Measurements from ENCODE around the gene FBLN2. TPM values are rescaled to one million over a fixed set of nuclear protein-coding genes. Genes with fewer than 3 reads are reported as not detected.

FBLN2 gene
- total RNA-seq, 1 donor from 2014 or later, result 323 TPM

DNA sequence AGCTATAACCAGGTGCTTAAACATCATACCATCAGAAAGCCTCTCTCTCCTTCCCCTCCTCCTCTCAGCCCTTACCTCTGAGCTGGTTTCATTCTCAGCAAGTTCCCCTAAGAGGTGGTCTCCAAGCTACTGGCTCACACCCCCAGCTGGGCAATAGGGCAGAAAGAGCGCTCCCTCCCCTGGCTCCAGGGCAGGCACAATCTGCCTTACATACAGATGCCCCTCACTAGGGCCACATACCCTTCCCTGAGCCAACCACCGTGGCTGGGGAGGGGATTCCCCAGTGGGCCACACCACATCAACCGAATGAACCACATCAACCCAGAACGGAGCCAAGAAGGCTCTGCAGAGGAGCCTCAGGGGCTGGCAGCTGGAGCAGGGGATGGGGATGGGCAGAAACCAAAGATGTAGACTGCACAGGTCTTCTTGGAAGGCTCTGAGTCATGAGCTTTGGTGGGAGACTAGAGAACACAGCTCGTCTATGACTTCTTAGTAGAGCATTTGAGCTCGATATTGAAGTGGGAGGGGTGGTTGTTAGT is 4.6 kb upstream of the FBLN2 start:
- no peaks in the 10 kb centered on the region for H3K27me3 ChIP-seq
- H3K27ac ChIP-seq, result peak overlapping the region; percentile 46 to 59
- H3K36me3 ChIP-seq, result no peaks in the 10 kb centered on the region
- no peak for DNase-seq (ENCODE audit: low spot score in 2 of 2)
- no peaks in the 10 kb centered on the region for H3K9me3 ChIP-seq
- H3K4me3 ChIP-seq, result no peak overlapping the region
- intact Hi-C loops (cut with DNase I), result no loop called here
- H3K4me1 ChIP-seq, result peaks cover 4 to 6% of the 10 kb centered on the region in 2 donors
- TF ChIP-seq, protein P1, sequence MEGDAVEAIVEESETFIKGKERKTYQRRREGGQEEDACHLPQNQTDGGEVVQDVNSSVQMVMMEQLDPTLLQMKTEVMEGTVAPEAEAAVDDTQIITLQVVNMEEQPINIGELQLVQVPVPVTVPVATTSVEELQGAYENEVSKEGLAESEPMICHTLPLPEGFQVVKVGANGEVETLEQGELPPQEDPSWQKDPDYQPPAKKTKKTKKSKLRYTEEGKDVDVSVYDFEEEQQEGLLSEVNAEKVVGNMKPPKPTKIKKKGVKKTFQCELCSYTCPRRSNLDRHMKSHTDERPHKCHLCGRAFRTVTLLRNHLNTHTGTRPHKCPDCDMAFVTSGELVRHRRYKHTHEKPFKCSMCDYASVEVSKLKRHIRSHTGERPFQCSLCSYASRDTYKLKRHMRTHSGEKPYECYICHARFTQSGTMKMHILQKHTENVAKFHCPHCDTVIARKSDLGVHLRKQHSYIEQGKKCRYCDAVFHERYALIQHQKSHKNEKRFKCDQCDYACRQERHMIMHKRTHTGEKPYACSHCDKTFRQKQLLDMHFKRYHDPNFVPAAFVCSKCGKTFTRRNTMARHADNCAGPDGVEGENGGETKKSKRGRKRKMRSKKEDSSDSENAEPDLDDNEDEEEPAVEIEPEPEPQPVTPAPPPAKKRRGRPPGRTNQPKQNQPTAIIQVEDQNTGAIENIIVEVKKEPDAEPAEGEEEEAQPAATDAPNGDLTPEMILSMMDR (IDR thresholded peaks at IDR 0.05), result no peak

DNA sequence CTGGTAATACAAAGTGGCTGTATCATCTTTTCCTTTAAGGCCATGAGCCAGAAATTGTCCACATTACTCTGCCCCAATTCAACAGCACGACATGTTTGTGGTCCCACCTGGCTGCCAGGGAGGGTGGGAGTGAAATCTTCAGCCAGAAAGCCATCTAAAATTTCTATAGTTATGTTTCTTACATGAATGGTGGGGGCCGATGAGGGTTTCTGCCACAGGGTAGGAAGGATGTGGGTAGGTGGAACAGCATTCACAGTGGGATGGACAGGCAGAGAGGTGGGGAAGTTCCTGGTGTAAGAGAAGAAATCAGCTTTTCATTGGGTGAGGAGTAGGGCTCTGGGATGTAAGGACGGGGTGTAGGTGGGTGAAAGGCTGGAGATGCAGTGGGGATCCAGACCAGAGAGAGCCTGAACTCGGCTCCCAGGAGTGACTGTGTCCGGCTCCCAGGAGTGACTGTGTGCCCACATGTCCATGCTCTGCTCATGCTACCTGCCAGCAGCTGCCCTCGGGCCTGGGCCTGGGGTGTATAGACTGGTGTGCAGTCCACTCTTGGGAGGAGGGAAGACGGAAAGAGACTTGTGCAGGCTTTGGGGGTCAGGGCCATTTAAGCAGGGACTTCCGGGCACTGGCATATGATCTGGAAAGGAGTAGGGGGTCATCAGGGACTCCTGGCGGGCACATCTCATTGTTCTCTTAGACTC is 3.8 kb upstream of the FBLN2 start:
- no peak overlapping the region for H3K4me3 ChIP-seq
- H3K27me3 ChIP-seq, result no peaks in the 10 kb centered on the region
- H3K27ac ChIP-seq, result peak overlapping the region; percentile 12 to 59
- no peak for DNase-seq (ENCODE audit: low spot score in 2 of 2)
- no peaks in the 10 kb centered on the region for H3K9me3 ChIP-seq
- intact Hi-C loops (cut with DNase I), result no loop called here
- no peaks in the 10 kb centered on the region for H3K36me3 ChIP-seq
- H3K4me1 ChIP-seq, result peaks cover 4 to 10% of the 10 kb centered on the region in 2 donors
- TF ChIP-seq, protein P1 (IDR thresholded peaks at IDR 0.05), result no peak

DNA sequence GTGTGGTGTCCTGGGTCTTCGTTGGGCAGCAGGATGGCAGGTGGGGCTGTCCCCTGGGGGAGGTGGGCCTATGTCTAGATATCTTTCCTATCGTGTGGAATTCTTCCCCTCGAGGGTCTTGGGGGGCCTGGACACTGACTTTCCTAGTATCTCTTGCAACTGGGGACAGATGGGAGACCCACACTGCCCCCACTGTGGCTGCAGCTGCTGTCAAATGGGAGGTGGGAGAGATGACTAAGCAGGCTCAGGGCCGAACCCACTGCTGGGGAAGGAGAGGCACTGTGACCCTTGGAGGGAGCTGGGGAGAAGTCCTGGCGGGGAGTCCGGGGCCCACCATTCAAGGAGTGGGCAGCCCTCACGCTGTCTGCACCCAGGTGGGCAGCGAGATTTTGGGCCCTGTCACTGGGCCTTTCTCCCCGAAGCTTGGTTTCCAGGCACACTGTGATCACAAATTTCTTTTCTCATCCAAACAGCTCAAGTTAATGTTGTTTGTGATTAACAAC is 2.9 kb upstream of the FBLN2 start:
- H3K9me3 ChIP-seq, result no peaks in the 10 kb centered on the region
- H3K27ac ChIP-seq, result peak overlapping the region in 1 of 2 donors; percentile 12
- intact Hi-C loops (cut with DNase I), result no loop called here

DNA sequence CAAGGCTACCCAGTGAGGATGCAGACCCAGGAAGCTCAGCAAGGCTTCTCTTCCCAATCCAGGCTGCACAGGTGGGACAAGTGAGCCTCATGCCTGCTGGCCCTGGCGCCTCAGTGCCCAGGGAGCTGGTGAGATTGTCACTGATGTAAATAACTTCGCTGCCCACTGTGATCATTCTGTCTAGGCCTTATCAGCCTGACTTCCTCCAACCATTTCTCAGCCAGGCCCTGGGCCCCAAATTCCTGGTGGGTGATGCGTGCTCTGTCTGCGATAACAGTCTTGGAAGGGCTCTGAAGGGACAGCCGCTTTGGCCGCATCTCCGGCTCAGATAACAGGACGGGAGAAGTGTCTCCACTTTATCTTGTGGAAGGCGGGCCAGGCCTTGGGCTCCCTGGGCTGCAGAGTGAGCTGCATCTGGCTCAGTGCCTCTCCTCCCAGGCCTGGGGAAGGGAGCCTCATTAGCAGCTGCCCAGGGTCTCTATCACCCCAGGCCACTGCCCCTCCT is 2.2 kb upstream of the FBLN2 start:
- Histone ChIP-seq H3K27me3 (no peaks in the 10 kb centered on the region), H3K4me3 (no peak overlapping the region), H3K4me1 (peaks cover 4 to 18% of the 10 kb centered on the region in 2 donors), H3K9me3 (no peaks in the 10 kb centered on the region), H3K36me3 (no peaks in the 10 kb centered on the region), H3K27ac (peak overlapping the region; percentile 5 to 6)
- TF ChIP-seq, protein P1 (IDR thresholded peaks at IDR 0.05), result no peak
- intact Hi-C loops (cut with DNase I), result no loop called here
- no peak for DNase-seq (ENCODE audit: low spot score in 2 of 2)

More for the DNA sequence above, 2.9 kb upstream of the FBLN2 start:
- no peak overlapping the region for H3K4me3 ChIP-seq
- no peaks in the 10 kb centered on the region for H3K36me3 ChIP-seq
- DNase-seq (ENCODE audit: low spot score in 2 of 2), result no peak
- H3K4me1 ChIP-seq, result peaks cover 4 to 18% of the 10 kb centered on the region in 2 donors
- TF ChIP-seq, protein P1 (IDR thresholded peaks at IDR 0.05), result no peak
- H3K27me3 ChIP-seq, result no peaks in the 10 kb centered on the region

DNA sequence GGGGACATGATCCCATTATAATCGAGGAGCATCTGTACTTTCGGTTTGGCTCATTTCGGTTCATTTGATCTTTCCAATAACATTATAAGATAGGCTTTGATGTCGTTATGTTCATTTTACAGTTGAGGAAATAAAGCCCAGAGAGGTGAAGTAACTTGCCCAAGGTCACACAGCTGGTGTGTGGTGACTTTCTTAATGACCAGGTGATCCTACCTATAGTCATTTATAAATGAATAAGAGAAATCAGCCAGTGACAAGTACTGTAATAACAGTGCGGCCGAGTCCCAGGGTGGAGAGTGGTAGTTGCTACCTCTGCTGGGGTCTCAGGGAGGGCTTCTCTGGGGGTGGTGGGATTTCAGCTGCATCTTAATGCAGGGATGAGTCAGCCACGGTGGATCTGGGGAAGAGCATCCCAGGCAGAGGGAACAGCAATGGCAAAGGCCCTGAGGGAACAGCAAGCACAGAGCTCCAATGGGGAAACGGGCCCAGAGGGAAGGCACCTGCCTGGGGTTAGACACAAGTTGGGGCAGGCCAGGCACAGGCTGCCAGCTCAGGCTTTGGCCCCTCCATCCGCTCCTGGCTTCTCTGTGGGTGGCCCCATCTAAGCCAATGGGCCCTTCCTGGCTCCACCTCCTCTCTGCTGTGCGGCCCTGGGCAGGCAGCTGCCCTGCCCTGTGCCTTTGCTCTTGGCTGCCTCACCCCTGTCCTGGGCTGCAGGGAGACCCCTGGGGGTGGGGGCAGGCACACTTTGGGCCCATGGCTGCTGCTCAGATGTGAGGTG is 1.1 kb upstream of the FBLN2 start:
- H3K4me1 ChIP-seq, result peaks cover 4 to 18% of the 10 kb centered on the region in 2 donors
- TF ChIP-seq, protein P1 (IDR thresholded peaks at IDR 0.05), result no peak
- intact Hi-C loops (cut with DNase I), result no loop called here
- H3K4me3 ChIP-seq, result no peak overlapping the region
- H3K27ac ChIP-seq, result peak overlapping the region; percentile 56 to 65
- DNase-seq (ENCODE audit: low spot score in 2 of 2), result no peak
- H3K9me3 ChIP-seq, result no peaks in the 10 kb centered on the region
- H3K27me3 ChIP-seq, result no peaks in the 10 kb centered on the region
- H3K36me3 ChIP-seq, result no peaks in the 10 kb centered on the region
